ENCODE results near the gene ENTHD1.
"Not testable (repeated sequence)": the region's sequence is repeated elsewhere in the genome, so short reads cannot be mapped to it uniquely, and the experiment has no call there.

The ENTHD1 gene

DNA sequence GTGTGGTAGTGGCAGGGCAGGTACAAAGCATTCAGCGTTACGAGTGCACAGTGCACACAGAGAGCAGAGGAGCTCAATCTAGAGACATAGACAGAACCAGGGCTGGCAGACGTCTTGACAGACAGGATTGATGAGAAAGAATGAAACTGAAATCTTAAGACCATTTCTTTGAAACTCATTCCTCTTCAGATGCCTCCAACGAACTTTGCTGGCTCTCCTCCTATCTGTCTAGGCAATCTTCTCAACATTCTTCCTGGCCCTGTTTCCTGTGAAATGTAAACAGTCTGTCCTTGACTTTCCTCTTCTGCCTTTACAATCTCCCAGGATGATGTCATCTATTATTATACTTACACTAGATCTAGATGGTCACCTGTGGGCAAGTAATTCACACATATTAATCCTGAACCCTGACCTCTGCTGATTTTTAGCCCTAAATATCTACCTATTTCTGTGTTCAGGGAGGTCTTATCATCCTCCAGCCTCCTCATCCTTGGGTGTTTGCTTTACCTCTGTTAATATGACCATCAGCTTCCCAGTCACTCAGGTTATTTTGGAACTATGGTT is 119.5 kb downstream of the ENTHD1 start:
- DNase-seq = peak; percentile 56

GRCh38 chr22:39773503-39773902 is 120.1 kb downstream of the ENTHD1 start:
- DNase-seq = peak; percentile 10

GRCh38 chr22:39771486-39771885 is 122.1 kb downstream of the ENTHD1 start:
- no peak for DNase-seq

GRCh38 chr22:39765661-39766060 is 127.9 kb downstream of the ENTHD1 start:
- DNase-seq = peak; percentile 21

DNA sequence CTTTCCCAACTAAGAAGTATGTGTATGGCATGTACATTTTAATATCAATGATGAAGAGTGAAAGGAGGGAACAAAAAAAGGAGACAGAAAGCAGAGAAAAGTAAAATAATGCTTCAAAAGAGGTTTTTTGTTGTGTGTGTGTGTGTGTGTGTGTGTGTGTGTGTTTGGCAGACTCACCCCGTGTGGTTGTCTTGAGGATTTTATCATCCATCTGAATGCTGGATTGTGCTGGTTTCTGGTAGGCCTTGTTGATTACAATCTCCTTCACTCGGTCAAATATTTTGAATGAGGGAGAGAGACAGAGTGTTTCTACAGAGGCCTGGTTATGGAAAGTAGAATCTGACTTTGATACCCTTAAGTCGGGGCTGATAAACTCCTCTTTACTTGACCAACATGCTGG is 128.5 kb downstream of the ENTHD1 start:
- DNase-seq = peak; percentile 60

- no peak for DNase-seq
Observed at GRCh38 chr22:39763276-39763675, 130.3 kb downstream of the ENTHD1 start.

DNA sequence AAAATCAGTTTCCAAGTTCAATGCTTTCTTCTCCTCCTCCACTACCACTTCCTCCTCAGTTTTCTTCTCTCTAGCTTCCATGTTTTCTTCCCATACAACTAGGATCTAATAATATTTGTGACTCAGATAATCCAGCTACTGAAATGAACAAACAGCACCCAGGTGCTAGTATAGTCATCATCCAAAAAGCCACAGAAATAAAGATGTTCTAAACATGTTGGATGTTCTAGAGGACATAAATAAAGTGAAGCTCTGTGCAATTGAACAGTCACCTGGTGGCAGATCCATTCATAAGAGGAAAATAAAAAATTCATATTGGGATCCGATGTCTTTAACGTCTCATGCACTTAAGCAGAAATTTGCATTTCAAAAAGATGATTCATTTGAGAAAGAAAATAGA is 142.8 kb downstream of the ENTHD1 start:
- no peak for DNase-seq

- no peak for DNase-seq
Observed at GRCh38 chr22:39748877-39749276, 144.7 kb downstream of the ENTHD1 start.

GRCh38 chr22:39746600-39747262 is 146.8 kb downstream of the ENTHD1 start:
- DNase-seq = no peak

- DNase-seq = peak; percentile 37
Observed at GRCh38 chr22:39745789-39746188, 147.8 kb downstream of the ENTHD1 start.

GRCh38 chr22:39744353-39744752 is 149.2 kb downstream of the ENTHD1 start:
- DNase-seq = no peak

- DNase-seq = no peak
Observed at GRCh38 chr22:39743935-39744334, 149.6 kb downstream of the ENTHD1 start.

DNA sequence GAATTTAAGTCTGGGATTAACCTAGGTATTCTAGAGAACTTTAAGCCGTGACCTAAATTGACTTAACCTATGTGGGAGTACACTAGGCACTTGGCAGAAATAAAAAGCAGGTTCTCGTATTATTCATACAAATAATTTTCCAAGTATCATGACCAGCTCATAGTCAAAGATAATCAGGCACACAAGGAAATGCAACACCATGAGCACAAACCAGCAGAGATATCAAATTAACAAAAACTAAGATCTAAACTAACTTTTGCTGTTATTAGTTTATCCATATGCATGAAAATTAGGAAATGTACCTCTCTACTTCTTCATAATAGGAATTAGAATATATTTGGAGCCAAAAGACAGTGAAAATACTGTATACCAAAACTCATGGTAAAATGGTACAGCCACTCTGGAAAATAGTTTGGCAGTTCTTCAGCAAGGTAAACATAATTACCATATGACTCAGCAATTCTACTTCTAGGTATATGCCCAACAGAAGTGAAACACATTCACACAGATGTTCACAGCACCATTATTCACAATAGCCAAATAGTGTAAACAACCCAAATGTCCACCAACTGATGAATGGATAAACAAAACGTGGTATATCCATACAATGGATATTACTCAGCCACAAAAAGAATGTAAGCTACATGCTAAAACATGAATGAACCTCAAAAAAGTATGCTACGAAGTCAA is 154.1 kb downstream of the ENTHD1 start:
- no peak for DNase-seq

- DNase-seq = no peak
Observed at GRCh38 chr22:39738746-39739145, 154.8 kb downstream of the ENTHD1 start.

GRCh38 chr22:39735776-39736175 is 157.8 kb downstream of the ENTHD1 start:
- no peak for DNase-seq

DNA sequence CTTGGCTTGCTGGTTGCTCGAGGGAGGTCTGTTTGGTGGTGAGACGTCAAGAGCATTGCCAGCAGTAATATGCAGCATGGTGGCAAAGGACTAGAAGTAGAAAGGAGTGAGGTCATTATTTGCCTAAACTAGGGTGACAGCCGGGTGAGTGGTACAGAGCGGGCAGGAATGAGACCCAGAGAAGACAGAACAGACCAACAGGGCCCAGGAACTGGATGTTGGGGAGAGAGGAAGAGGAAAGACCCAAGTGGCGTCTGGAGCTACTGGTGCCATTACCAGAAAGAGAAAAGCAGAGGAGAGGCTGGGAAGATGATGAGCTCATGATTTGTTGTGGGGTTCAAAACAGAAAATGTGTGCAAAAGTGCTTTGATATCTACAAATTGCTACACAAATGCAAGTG is 158.7 kb downstream of the ENTHD1 start:
- DNase-seq = no peak

GRCh38 chr22:39734046-39734445 is 159.5 kb downstream of the ENTHD1 start:
- DNase-seq = not testable (repeated sequence)

DNA sequence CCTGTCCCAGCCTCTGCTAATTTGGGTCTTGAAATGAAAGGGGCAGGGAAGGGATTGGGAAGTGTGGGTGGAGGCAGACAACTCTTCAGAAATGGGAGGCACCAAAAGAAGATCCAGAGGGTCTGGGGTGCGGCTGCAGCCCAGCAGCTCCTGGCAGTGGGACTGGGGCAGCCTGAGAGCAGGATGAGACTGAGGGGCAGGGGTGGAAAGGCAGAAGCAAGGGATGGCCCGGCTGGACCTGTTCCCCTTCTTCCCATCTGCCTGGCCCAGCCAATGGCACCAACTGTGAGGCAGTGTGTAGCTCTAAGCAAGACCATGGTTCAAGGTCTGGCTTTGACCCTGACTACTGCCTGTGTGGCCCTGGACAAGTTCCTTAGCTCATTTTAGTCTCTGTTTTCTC is 160.4 kb downstream of the ENTHD1 start:
- no peak for DNase-seq

GRCh38 chr22:39732625-39733024 is 160.9 kb downstream of the ENTHD1 start:
- no peak for DNase-seq

DNA sequence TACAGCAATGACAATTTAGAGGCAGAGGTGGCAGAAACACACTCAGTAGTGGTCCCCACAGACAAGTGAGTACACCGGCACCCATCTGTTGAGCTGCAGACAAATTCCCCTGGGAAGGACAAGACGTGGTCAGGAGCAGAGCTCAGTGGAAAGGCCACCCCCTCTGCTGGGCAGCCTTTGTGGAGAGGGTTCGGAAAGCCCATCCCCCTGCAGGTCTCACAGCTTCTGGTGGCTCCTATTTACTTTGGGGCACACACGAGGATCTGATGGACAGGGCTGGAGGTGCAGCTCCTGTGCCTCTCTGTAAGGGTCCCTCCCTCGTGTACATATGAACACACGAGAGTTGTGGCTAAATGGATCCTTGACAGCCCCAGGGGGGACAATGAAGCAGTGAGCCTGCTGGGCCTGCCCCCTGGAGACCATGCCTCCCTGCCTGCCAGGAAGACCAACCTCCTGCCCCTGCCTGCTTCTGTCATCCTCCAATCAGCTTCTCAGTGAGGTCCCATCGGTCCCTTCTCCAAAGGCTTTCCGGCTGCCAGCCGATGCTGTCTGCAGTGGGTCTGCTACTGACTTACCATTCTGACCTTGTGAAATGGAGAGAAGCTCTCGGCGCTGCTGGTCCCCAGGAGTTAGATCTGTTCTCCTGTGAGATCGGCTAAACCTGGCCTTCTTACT is 161.5 kb downstream of the ENTHD1 start:
- DNase-seq = no peak

DNA sequence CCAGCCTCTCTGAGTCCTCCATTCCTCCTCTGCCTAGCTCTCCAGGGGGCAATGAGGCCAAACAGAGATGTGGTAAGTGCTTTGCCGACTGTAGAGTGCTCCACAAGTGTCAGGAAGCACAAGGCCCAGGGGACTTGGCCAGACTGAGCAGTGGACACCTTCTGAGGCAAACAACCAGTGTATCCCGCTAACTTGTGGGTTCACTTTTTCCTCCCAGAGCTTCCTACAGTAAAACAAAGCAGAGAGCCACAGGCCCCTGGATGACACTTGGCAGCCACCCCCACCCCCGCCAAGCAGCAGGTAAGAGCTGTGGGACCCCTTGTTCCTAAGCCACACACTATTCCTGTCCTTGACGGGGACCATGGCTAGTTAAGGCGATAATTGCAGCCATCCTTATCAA is 162.1 kb downstream of the ENTHD1 start:
- DNase-seq = no peak

GRCh38 chr22:39729141-39729934 is 164.2 kb downstream of the ENTHD1 start:
- DNase-seq = no peak

All from hematopoietic multipotent progenitor cell treated with erythropoietin and hydrocortisone succinate and interleukin-3 and kit ligand, for 6 days (in vitro differentiated cells).